CMK (cell line): ENCODE results near the gene EXOC3.
"Not testable (repeated sequence)": the region's sequence is repeated elsewhere in the genome, so short reads cannot be mapped to it uniquely, and the experiment has no call there.

Experiments
- DNase-seq: peaks from one replicate; pipeline ENCODE4 v3.0.0-alpha.2; 2010; ENCODE audit warnings: low read depth

Gene EXOC3

GRCh38 chr5:442335-443238, at the start of gene EXOC3:
Gene EXOC3, plus strand, starts transcription at chr5:443176. Its CDS starts 3,030 bp downstream, at chr5:446206.
- peak; percentile 71 for DNase-seq

- DNase-seq, result no peak
Measured at GRCh38 chr5:393846-394275, 49.1 kb upstream of the EXOC3 start.

GRCh38 chr5:394671-395155, 48.3 kb upstream of the EXOC3 start:
- no peak for DNase-seq

GRCh38 chr5:395156-395920, 47.6 kb upstream of the EXOC3 start:
- no peak for DNase-seq

- DNase-seq, result no peak
Measured at GRCh38 chr5:395921-396530, 47.0 kb upstream of the EXOC3 start.

- DNase-seq, result no peak
Measured at GRCh38 chr5:396531-396961, 46.4 kb upstream of the EXOC3 start.

- DNase-seq, result not testable (repeated sequence)
Measured at GRCh38 chr5:398141-398474, 44.9 kb upstream of the EXOC3 start.

- no peak for DNase-seq
Measured at GRCh38 chr5:398475-399295, 44.3 kb upstream of the EXOC3 start.

- DNase-seq, result peak; percentile 94
Measured at GRCh38 chr5:399296-400281, 43.4 kb upstream of the EXOC3 start.

GRCh38 chr5:400282-401145, 42.5 kb upstream of the EXOC3 start:
- no peak for DNase-seq

- DNase-seq, result no peak
Measured at GRCh38 chr5:401146-402034, 41.6 kb upstream of the EXOC3 start.

GRCh38 chr5:402219-402614, 40.8 kb upstream of the EXOC3 start:
- not testable (repeated sequence) for DNase-seq

- no peak for DNase-seq
Measured at GRCh38 chr5:402615-403359, 40.2 kb upstream of the EXOC3 start.

- DNase-seq, result no peak
Measured at GRCh38 chr5:403995-404394, 39.0 kb upstream of the EXOC3 start.

- no peak for DNase-seq
Measured at GRCh38 chr5:404666-405241, 38.2 kb upstream of the EXOC3 start.

GRCh38 chr5:405421-405820, 37.6 kb upstream of the EXOC3 start:
- DNase-seq, result no peak

- no peak for DNase-seq
Measured at GRCh38 chr5:406041-406440, 36.9 kb upstream of the EXOC3 start.
